Activated CD8-positive, alpha-beta memory T cell treated with anti-CD3 and anti-CD28 coated beads, Interleukin-2, amount 50 U/mL, for 4 hours (primary cell): ENCODE data around the gene ADGRB2.
"Not testable (repeated sequence)": the region's sequence is repeated elsewhere in the genome, so short reads cannot be mapped to it uniquely, and the experiment has no call there.

Experiments
- DNase-seq: peaks from one replicate; pipeline ENCODE4 v3.0.0-alpha.2; 2020

ADGRB2 gene

DNA sequence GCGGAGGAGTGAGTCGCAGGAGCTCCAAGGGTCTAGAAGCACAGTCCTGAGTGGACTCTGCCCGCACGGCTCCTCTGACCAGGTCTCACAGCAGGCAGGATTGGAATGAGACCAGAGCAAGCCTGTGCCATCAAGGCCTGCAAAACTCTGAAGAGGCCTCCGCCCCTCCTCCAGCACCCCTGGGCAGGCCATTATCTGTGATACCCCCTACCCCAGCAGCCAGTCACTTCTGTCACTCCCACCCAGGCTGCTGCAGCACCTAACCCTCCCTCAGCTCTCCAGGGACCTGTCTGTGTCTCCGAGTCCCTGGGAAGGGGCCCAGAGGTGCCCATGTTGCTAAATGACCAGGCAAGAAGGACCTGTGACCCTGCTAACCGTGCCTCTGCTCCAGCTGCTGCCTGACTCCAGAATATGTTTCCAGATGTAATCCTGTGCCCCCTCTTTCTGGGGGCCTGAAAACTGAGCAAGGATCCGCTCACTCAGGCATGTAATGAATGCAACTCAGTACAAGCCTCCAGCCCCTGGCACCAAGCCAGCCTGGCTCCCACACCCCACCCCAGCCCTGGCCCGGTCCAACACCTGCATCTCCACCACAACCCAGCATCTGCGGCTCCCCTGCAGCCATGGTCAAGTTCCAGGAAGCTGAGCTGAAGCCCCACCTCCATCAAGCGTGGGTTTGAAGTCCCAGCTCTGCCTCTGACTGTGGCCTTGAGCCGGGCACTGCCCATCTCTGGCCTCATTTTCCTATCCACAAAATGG, 38.2 kb downstream of the ADGRB2 start:
- no peak for DNase-seq

DNA sequence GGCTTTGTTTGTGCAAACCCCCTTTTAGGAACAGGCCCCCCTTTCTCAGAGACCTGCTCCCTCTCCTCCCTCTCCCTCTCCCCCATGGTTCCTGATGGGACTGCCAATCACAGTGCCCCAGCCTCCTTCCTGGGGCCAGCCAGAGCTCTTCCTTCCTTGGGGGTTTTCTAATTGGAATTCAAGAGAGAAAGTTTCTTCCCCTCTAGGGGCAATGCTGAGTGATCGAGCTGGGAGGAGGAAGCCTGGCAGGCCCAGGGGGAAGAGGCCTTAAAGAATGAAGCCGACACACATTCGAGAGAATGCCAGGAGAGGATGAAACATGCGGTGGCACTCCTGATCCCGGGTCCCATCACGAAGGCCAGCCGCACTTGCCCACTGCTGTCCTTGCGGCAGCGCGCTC, 39.0 kb downstream of the ADGRB2 start:
- DNase-seq = no peak

DNA sequence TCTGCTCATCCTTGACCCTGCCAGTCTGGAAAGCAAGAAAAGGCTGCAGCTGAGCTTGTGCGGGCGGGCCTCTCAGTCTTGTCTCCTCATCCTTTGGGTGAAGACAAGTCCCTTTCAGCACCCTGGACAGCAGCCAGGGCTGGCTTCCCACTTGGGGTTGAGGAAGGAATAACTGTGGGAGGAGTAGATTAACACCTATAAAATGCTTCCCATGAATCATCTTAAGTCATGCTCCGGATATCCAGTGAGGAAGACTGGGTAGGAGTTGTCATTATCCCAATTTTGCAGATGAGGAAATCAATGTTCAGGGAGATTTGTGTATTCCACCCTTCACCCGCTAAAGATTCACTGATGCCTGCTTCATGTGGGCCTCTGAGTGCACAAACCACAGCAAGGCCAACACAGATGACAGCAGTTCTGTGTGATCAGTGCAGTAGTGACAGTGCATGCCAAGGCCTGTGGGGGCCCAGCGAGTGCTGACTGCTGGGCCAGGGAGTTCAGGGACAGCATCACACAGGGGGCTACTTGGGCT, 40.2 kb downstream of the ADGRB2 start:
- DNase-seq = peak; percentile 34

DNA sequence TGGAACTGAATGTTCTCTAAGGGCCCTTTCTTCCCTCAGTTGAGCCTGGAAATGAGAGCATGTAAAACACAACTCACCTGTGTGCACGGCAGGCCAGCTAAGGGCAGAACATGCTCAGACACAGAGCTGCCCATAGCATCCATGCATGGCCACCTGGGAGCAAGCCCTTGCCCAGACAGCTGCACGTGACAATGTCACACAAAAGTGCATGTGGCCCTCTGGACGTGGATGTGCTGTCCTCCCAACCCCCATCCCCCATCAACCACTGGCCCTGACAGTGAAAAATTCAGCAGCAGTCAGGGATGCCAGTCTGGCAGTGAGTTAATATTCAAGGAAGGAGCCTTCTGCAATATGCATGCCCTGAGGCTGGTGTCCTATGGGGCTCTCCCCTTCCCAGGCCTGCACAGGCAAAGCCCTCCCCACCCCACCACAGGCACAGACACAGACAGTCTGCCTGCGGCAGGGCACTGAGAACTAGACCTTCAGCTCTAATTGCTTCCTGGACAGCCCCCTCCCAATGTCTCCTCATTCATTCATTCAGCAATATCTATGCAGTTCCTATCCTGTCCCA, 45.7 kb downstream of the ADGRB2 start:
- no peak for DNase-seq

DNA sequence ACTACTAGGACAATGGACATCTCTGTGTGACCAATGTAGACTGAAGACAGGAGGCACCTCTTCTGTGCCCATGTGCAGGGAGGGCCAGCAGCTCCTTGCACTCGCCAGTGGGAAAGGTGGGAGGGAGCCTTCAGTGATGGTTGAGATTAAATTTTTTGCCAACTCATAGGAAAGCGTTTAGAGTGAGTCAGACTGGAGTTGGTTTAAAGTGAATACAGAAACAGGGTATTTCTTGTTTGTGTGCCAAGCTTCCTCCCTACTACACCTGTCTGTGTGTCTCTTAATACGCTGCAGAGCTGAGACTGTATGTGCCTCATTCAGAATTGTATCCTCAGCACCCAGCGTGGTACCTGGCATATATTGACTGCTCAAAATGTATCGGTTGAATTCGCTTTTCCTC, 46.8 kb downstream of the ADGRB2 start:
- DNase-seq = no peak

DNA sequence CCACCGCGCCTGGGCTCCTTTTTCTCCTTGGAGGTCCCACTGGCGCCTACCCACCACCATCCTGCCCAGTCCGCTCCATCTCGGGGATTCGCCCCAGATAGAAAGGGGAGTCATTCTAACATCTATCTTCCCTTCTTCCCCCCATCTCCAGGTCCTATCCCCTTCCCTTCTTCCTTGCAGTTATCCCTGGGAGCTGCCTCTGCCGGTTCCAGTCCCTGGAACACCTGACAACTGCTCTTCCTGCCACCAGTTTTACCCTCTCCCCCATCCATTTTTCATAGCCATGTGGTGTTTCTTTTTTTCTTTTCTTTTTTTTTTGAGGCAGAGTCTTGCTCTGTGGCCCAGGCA, 48.3 kb downstream of the ADGRB2 start:
- no peak for DNase-seq

DNA sequence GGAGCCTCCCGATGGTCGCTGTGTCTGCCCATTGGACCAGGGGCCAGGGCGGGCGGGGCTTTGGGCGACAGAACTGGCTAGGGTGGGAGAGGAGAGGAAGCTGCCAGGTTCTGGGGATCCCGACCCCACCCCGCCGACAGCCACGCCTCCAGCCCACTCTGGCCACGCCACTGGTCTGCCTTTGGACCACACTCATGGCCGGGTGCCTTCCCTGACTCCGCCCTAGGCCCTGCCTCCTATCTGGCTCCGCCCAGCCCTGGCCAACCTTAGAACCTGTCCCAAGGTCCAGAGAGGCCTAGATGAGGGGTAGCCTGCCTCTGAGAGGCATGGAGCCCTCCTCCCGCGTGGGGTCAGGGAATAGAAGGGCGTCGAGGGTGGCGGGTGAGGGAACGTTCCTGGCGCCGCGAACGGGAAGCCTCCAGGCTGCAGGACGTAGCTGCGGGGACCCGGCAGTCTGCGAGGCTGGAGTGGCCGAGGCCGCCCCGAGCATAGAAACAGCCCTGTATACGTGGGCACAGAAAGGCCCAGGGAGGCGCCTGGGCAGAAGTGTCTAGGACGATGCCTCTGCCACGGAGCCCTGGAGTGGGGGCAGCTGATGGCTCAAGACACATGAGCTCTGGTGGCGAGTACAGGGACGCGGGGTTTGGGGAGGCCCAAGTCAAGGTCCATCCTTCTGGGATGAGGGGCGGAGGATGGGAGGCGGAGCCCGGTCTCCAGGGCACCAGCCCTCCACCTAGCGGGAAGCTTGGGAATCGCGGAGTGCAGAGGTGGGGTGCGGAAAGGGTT, 48.9 kb downstream of the ADGRB2 start:
- peak; percentile 28 for DNase-seq

DNA sequence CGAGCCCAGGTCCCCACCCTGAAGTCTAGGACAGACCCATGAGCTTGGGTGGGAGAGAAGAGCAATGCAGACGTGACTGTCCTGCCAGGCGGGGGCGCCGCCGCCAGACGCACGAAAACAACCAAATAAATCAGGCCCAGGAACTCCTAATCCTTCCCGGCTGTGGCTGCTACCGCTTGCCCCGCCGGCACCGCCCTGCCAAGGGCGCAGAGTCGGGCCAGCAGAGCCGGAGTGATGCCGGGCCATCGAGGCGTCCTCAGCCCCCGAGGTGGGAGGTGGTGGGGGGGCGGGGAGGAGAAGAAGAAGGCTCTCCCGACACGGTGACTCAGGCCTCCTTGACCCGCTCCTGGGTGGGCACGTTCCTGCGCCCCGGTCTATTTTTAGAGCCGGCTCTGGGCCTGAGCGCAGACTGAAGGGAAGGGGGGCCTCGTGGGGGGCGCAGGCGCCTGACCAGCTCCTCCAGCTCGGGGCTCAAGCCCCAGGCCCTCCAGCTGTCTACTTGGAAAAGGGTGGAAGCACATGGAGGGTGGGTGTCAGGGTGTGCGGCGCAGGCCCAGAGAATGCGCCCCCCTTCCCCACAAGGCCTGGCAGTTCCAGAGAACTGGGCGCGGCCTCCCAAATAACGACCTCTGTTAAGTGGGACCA, 49.6 kb downstream of the ADGRB2 start:
- peak; percentile 40 for DNase-seq

DNA sequence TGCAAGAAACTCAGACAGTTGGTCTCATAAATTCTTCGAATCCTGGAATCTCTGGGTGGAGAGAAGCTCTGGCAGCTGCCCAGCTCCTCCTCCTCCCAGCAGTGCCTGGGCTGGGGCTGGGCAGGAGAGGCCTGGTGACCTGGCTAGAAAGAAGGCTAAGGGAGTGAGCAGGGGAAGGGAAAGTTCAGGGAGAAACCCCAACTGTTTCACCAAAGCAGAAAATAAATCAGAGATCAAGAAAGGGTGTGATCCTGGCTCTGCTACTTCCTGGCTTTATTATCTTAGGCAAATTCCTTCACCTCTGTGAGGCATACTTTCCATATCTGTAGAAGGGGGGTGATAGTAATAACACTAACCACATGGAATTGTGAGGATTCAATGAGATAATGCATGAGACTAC, 51.5 kb downstream of the ADGRB2 start:
- no peak for DNase-seq

DNA sequence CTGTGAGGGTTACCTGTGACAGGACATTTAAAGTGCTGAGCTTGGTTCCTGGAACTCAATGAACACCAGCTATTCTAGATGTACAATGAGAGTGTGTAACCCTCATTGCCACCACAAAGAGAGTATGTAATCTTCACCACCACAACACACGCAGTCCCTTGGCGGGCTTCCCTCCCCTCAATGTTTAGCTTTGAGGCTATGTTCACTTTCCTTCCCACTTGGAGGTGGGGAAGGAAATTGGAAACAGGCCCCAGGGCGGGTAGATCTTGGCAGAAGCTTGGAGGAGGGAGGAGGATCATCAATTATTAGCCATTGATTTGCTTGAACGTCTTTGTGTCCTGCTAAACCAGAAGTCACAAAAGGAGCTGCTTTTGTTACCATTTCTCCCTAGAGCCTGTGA, 52.1 kb downstream of the ADGRB2 start:
- no peak for DNase-seq

DNA sequence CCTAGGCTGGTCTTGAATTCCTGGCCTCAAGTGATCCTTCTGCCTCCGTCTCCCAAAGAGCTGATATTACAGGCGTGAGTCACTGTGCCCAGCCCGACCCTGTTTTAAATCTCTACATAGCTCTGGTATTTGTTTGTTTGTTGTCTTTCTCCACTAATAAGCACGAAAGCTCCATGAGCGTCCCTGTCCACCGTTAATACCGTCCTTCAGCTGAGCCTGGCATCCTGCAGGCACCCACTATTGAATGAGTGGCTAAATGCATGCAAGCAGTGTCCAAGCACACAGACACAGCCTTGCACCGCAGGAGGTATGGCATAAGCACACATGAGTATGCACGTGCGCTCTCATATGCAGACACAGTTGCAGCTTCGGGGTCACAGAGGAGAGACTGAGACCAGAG, 55.8 kb downstream of the ADGRB2 start:
- no peak for DNase-seq

DNA sequence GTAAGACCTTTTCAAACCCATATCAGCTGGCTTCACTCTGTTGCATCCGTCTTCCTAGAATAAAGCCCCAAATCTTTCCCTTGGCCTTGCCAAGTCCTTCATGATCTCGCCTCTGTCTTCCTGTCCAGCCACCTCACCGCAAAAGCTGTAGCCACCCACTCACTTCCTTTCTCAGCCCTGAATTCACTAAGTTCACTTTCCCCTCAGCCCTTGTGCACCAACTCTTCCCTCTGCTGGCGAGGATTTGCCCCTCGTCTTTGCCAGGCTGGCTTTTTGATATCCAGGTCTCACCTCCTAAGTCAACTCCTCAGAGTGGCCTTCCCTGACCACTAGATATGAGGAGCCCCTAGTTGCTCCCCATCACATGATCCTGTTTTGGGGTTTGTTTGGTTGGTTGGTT, 56.4 kb downstream of the ADGRB2 start:
- DNase-seq = no peak

DNA sequence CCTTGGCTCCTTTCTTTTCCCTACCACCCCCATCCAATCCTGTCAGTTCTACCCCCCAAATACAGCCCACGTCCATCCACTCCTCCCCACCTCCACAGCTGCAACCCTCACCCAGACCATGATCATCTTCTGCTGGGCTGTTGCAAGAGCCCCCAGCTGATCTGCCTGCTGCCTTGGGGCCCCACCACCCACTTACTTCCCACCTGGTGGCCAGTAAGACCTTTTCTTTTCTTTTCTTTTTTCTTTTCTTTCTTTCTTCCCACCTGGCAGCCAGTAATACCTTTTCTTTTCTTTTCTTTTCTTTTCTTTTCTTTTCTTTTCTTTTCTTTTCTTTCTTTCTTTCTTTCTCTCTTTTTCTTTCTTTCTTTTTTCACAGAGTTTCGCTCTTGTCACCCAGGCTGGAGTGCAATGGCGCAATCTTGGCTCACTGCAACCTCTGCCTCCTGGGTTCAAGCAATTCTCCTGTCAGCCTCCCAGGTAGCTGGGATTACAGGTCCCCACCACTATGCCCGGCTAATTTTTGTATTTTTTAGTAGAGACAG, 57.0 kb downstream of the ADGRB2 start:
- not testable (repeated sequence) for DNase-seq

DNA sequence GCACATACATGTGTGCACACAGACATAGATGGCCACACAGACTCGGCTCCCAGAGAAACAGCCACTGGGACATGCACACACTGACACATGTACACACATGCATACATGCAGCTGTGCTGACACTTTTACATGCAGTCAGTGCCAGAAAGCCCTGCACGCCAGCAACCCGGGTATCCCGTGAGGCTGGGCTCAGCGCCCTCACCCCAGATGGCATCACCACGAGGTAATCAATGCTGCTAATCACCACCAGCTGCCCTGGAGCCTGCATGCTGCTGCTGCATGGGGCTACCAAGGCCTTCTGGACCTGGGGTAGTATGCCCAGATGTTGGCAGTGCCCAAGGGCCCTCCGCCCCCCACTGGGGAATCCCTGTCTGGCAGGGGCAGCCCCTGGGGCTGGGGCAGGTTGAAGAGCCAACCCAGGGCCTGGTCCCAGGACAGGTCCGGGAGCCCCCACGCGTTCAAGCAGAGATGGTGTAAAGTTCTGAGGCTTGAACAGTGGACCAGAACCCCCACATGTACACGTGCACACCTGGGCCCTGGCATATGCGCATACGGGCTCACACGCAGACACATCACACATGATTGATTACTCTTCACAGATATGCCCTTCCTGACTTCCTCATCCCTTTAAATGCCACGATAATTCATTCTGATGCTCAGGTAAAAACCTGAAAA, 57.6 kb downstream of the ADGRB2 start:
- no peak for DNase-seq

DNA sequence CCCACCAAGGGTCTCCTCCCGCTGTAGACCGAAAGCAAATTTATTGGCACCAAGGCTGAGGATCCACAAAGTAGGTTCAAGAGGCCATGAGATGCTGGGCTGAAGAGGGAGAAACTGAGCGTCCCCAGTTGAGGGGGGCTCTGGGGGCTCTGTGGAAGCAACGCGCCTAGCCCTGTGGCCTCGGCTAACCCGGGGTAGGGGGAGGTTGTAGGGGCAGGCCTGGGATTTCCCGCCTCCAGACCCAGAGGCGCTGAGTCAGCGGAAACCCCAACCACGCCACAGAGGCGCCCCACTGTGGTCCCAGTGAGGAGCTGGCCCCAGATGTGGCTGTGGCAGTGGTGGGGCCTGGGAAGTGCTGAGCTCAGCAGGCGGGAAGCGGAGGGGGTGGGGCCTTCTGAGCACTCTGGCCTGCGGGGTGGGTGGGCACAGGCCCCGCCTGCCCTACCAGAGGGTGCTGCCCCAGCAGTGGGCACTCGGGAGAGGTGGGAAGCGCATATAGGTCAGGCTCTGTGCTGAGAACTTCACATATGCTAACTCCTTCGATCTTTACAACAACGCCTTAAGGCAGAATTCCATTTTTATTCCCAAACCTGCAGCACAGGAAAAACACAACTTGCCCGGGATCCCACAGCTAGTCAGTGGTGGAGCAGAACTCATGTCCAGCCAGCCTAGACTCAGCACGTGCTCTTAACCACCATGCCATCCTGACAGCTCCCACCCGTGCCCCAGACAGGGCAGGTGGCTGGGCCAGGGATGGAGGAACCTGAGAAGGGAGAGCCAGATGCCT, 58.9 kb downstream of the ADGRB2 start:
- DNase-seq = peak; percentile 67

DNA sequence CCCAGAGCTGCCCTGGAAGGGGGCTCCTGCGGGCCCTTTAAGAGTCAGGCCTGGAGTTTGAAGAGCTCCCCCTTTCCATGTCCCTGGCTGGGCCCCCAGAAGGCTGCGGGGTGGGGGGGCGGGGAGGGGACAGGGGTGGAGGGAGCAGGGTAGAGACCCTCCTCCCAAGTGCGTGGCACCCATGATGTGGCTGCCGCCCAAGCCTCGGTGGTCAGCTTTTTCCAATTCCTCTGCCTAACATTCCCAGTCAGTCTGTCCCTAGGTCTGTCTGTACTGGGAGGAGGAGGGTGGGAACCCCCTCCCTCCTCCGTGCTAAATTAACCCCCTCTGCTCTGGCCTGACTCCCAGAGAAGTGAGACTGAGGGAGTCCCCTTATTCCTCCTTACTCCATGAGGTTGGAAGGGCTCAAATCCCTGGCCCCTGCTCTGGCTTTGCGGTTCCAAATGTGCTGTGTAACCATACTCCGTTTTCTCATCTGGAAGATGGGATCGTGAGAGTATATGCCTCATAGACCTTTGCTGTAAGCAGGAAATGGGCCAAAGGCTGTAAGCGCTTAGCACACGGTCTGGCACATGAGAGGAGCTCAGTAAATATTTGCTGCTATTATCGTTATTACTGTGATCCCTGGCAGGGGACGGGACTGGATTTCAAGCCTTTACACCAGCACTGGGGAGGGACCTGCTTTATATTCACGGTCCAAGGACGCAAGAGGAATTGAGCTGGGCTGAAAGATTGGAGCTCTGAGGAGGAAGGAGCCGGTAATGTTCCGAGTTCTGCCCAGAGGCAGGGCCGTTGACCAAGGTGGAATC, 59.7 kb downstream of the ADGRB2 start:
- no peak for DNase-seq

DNA sequence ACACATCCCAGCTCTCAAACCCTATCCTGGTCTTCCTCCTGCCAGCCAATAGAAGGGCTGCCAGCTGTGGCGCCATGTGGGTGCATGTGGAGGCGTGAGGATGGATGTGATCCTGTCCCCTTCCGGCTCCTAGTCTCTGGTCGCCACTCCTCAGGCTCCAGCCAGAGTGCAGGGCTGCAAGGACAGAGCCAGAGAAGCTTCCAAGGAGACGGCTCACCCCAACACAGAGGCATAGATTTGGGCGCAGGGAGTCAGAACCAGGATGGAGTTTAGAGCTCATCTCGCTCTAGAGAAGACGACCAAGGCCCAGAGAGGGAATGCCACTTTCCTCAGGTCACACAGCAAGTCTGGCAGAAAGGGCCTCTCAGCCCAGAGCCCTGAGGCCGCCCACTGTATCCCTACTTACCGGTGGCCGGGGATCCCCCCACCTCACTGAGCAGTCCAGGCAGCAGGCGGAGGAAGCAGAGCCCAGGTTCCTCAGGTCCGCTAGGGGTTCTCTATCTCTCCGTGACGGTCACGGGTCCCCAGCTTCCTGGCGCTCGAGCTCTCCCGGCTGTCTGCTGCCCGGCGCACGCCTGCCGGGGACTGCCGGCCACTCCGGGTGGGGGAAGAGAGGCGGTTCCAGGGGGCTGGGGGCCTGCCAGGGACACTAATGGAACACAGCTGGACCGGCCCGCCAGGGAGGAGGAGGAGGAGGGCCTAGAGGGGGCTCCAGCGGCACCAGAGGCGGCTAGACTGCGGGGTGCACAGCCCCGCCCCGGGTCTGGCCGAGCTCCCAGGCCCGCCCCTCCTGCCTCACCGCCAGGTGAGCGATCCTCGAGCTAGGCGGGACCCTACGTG, 60.5 kb downstream of the ADGRB2 start, which contains the start of gene COL16A1:
Gene COL16A1 (minus strand): TSS at position 587 of the 840 bp plus-strand sequence. CDS start 1,824 bp downstream, outside the sequence.
- DNase-seq = no peak

DNA sequence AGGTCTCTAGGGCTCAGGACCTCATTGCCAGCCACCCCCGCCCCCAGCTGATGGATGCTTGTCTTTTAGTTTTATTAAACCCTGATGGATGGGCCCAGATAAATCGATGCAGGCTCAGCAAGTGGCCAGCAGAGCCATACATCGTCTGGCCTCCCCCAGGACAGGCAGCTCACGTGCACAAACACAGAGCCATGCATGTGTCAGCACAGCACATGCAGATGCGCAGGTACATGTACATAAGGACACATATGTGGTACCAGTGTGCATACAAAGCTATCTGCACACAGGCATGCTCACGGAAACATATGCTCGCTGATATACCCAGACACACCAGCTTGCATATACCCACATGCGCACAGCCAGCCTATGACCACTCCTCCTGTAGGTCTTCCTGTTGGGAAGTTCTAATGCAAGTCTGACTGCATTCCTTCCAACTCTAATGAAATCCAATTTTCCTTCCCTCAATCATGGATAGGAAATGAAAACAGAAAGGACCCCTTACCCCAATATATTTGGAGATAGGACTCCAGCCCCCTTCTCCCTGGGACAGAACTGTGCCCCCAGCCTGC, 61.2 kb downstream of the ADGRB2 start:
- no peak for DNase-seq

DNA sequence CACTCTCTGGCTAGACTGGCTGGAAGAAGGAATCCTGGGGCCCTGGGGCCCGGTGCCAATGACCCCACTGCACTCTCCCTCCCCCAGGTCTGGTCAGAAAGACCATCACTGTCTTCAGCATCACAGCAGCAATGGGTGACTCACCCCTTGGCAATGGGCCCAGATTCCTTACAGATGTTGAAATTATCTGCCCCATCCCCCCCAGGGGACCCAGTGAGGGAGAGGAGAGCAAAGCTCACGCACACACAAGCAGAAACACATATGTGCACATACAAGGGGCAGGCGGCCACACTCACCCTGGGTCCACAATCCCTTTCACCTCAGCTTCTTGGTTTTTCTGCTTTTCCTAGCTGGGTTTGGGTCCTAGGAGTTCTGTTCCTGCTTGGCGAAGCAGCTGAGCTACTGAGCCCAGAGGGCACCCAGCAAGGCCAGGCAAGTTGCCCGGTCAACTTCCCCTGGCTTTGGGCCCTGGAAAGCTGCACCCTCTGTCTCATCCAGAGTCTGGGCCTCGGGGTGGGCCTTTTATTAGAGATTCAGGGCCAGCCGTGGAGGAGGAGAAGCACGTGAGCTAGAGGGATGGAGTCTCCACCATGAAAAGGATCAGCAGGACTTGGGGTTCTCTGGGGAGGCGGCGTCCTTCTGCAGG, 62.9 kb downstream of the ADGRB2 start:
- peak; percentile 50 for DNase-seq
